Spleen (tissue), 11 donors: ENCODE results near the gene DNAH11. TPM values are rescaled to one million over a fixed set of nuclear protein-coding genes. Genes with fewer than 3 reads are reported as not detected.

Experiments
- DNase-seq: peaks from one replicate; pipeline ENCODE4 v3.0.0-alpha.2; 2020
- H3K27ac ChIP-seq, 8 donors: fragments of 200-600 bp; sonication (generic) in 7 of 8; 1 replicate in 4 of 8; 2 replicates in 4 of 8; pipeline versions ENCODE4 v1.5.0 to v1.8.0; 2016 to 2021; ENCODE audit warnings: inconsistent platforms in 4 of 8, mild to moderate bottlenecking in 4 of 8, moderate library complexity in 1 of 8
- H3K27me3 ChIP-seq, 7 donors: fragments of 200-600 bp; sonication (generic) in 6 of 7; replicated peaks in 1 of 7; 1 replicate in 4 of 7; 2 replicates in 3 of 7; pipeline versions ENCODE4 v1.5.0 to v1.8.0; 2016 to 2021; ENCODE audit warnings: inconsistent platforms in 3 of 7, mild to moderate bottlenecking in 1 of 7
- H3K36me3 ChIP-seq, 6 donors: fragments of 200-600 bp; sonication (generic) in 5 of 6; 1 replicate in 4 of 6; 2 replicates in 2 of 6; pipeline versions ENCODE4 v1.5.0 to v1.8.0; 2016 to 2021; ENCODE audit warnings: inconsistent platforms in 2 of 6
- H3K4me1 ChIP-seq, 6 donors: fragments of 200-600 bp; sonication (generic) in 5 of 6; 1 replicate in 3 of 6; 2 replicates in 3 of 6; pipeline versions ENCODE4 v1.5.0 to v1.8.0; 2016 to 2021; ENCODE audit warnings: inconsistent platforms in 3 of 6
- H3K4me3 ChIP-seq, 8 donors: fragments of 200-600 bp; sonication (generic) in 7 of 8; 1 replicate in 4 of 8; 2 replicates in 4 of 8; pipeline versions ENCODE4 v1.5.0 to v1.8.0; 2016 to 2021; ENCODE audit warnings: inconsistent platforms in 4 of 8, mild to moderate bottlenecking in 4 of 8, moderate library complexity in 2 of 8
- H3K9me3 ChIP-seq, 8 donors: fragments of 200-600 bp; sonication (generic) in 7 of 8; 1 replicate in 4 of 8; 2 replicates in 4 of 8; pipeline versions ENCODE4 v1.5.0 to v1.8.0; 2016 to 2021; ENCODE audit warnings: inconsistent platforms in 4 of 8
- POLR2A ChIP-seq, 3 donors: fragments of 450-650 bp; IDR thresholded peaks; one replicate each; pipeline ENCODE4 v1.5.1; 2017; ENCODE audit warnings: antibody characterized with exemption in 3 of 3, mild to moderate bottlenecking in 1 of 3
- POLR2AphosphoS5 ChIP-seq, 3 donors: sonication (generic); formaldehyde crosslinking; IDR thresholded peaks; one replicate each; pipeline ENCODE4 v1.5.1; 2017; ENCODE audit warnings: antibody characterized with exemption in 3 of 3
- WGBS, 5 donors: extraction: QIAGEN DNeasy Blood & Tissue Kit in 3 of 5; methylation state at CpG; one replicate each; pipeline versions ENCODE4 v1.1.5 to v1.1.7; 2013 to 2018; 5-methylcytosine and 5-hydroxymethylcytosine counted together
- intact Hi-C: fragments of 100-400 bp; cut with DNase I; formaldehyde crosslinking; loops from one replicate; pipeline ENCODE4 v1.15.0; 2023; ENCODE audit warnings: low total_unique reads
- polyA plus RNA-seq, 3 donors: library from polyadenylated mRNA; stranded (reverse); fragments of 200-250 nt; gene quantifications; one replicate each; pipeline ENCODE4 v1.2.1, GENCODE V29; 2013
- total RNA-seq, 7 donors: library from RNA; depleted of rRNA in 3 of 7; stranded (reverse); fragments of >200 nt in 3 of 7; fragmentation: NEBNext Ultra II Directional in 4 of 7; extraction: Animal tissue kit (Norgen Biotek cat#: 25700) in 4 of 7; gene quantifications; one replicate each; pipeline versions ENCODE4 v1.1.0 to v1.2.1, GENCODE V29; 2016 to 2021
- TF ChIP-seq, protein P1 (sequence below), 11 experiments: fragments of 200-600 bp in 7 of 11; fragments of 450-650 bp in 4 of 11; sonication (generic) in 4 of 11; IDR thresholded peaks in 8 of 11; conservative IDR thresholded peaks in 3 of 11; 1 replicate in 7 of 11; 2 replicates in 4 of 11; pipeline versions ENCODE4 v1.4.0 to v1.8.0; 2016 to 2021; ENCODE audit warnings: antibody characterized with exemption in 11 of 11, inconsistent platforms in 4 of 11, mild to moderate bottlenecking in 1 of 11
- donor health status: healthy with polysubstance abuse.
- donor health status: DM: no; HTN: no; CAD: no; lungs with moderate emphysema.
- donor health status: DM: no; HTN: no; CAD: no.
- donor health status: Bipolar disorder and iron deficiency.
- donor health status: healthy.
- donor health status: DM: no; HTN: no; CAD: no.
- donor health status: DM: yes; HTN: yes; CAD: no.

Gene DNAH11
- total and polyA plus RNA-seq, 10 donors = 0.28 to 2.1 (median 0.88) TPM

DNA sequence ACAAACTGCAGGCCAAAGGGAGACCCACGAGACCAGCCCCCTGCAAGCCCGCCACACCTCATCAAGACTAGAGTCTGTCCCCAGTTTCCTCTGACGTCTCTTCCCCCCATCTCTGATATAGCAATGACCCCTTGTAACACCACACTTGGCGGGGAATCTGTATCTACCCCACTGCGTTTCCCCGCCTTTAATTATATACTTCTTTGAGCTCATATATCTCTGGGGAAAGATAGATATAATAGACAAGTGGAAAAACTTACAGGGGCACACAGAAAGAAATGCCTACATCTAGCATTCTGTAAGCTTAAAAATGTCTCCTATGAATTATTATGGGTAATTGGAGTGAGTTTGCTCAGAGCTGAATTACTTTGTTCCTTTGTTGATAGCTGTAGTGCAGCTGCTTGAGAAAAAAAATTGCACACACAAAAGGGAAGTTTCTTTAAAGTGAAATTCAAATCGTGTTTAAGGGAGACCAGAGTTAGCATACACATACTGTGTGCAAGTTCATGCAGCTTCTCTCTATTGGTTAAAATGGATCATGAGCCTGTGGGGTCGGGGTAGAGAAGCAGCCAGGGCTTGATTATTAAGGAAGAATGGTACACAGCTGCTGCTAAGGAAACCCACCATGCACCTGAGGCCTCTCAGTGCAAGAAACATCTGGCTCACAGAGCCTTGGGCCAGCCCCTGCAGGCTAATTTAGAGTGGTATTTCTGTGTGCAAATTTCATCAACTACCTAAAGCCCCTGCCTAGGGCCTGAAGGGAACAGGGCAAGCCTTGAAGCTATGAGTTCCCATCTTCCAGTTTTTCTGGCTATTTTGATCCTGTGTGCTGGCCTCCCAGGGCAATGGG is 370.3 kb downstream of the DNAH11 start:
- Histone ChIP-seq H3K9me3 (no peaks in the 10 kb centered on the region), H3K27me3 (no peaks in the 10 kb centered on the region), H3K36me3 (peaks cover 0 to 65% (median 2%) of the 10 kb centered on the region in 6 donors), H3K4me1 (peaks cover 0 to 22% (median 0%) of the 10 kb centered on the region in 6 donors), H3K27ac (peak overlapping the region in 1 of 8 donors; percentile 31), H3K4me3 (no peak overlapping the region)
- WGBS, 5 donors = 59 to 74% (median 64%) methylated on average over 8 of the region's 8 CpGs
- TF ChIP-seq POLR2AphosphoS5 (IDR thresholded peaks at IDR 0.05) (no peak), POLR2A (IDR thresholded peaks at IDR 0.05) (no peak)
- TF ChIP-seq, protein P1, sequence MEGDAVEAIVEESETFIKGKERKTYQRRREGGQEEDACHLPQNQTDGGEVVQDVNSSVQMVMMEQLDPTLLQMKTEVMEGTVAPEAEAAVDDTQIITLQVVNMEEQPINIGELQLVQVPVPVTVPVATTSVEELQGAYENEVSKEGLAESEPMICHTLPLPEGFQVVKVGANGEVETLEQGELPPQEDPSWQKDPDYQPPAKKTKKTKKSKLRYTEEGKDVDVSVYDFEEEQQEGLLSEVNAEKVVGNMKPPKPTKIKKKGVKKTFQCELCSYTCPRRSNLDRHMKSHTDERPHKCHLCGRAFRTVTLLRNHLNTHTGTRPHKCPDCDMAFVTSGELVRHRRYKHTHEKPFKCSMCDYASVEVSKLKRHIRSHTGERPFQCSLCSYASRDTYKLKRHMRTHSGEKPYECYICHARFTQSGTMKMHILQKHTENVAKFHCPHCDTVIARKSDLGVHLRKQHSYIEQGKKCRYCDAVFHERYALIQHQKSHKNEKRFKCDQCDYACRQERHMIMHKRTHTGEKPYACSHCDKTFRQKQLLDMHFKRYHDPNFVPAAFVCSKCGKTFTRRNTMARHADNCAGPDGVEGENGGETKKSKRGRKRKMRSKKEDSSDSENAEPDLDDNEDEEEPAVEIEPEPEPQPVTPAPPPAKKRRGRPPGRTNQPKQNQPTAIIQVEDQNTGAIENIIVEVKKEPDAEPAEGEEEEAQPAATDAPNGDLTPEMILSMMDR (IDR thresholded peaks at IDR 0.05 in 8 of 11, conservative IDR thresholded peaks at IDR 0.05 in 3 of 11) = no peak
- intact Hi-C loops = no loop called here
- no peak for DNase-seq

DNA sequence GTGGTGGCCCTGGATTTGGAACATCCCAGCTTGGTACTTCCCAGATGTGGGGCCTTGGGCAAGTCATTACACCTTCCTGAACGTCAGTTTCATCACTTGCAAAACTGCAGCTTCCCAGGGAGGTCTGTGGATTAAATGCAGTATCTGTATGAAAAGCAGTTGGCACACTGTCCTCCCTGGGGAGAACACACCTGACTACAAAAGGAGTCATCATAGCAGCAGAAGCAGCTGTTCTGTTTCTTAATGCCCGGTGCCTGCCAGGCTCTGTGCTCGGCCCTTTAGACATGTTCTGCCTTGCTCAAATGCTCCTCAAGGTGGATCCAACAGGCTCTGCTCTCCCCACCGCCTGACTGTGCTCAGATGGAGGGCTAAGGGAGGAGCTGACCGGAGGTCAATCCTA is 371.8 kb downstream of the DNAH11 start:
- H3K36me3 ChIP-seq = peaks cover 0 to 51% (median 0%) of the 10 kb centered on the region in 6 donors
- DNase-seq = no peak
- no peak overlapping the region for H3K4me3 ChIP-seq
- no peaks in the 10 kb centered on the region for H3K9me3 ChIP-seq
- H3K27me3 ChIP-seq = no peaks in the 10 kb centered on the region
- H3K27ac ChIP-seq = no peak overlapping the region
- TF ChIP-seq POLR2AphosphoS5 (IDR thresholded peaks at IDR 0.05) = no peak
- TF ChIP-seq POLR2A (IDR thresholded peaks at IDR 0.05) = no peak
- TF ChIP-seq, protein P1 (IDR thresholded peaks at IDR 0.05 in 8 of 11, conservative IDR thresholded peaks at IDR 0.05 in 3 of 11) = no peak
- intact Hi-C loops = no loop called here
- WGBS, 5 donors = 77 to 88% (median 80%) methylated on average over 5 of the region's 5 CpGs
- H3K4me1 ChIP-seq = peaks cover 0 to 29% (median under 1%) of the 10 kb centered on the region in 6 donors

DNA sequence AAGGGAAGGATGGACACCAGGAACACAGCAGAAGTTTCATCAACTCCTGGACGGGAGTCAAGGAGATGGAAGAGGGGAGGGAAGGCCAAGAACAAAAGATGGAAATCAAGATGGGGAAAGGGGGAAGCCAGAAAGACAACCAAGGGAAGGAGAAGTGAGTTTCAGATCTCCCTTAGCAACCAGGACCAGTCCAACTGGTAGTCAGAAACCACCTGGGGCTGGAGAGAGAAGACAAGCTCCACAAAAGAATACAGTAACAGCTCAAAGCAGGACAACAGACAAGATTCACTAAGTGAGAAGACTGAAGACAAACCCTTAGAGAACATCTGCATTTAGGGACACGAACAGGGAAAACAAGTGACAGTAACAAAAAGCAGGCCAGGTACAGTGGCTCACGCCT is 372.3 kb downstream of the DNAH11 start:
- H3K4me3 ChIP-seq = no peak overlapping the region
- peaks cover 0 to 34% (median 2%) of the 10 kb centered on the region in 6 donors for H3K4me1 ChIP-seq
- no peak overlapping the region for H3K27ac ChIP-seq

DNA sequence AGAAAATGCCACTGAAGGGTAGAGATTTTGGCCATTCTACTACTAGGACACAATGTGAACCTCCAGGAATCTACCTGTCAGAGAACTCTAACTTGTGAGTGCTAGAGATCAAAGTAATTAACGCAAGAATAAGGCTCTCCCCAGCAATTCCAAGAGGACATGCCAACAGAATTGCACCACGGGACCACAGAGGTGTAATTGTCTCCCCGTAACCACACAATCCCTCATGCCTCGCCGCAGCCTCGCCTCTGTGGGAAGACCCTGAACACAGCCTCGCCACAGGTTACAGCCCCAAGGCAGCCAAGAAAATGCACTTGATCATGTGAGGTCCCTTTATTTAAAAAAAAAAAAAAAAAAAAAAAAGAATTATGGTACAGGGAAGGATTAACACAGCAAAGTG is 373.3 kb downstream of the DNAH11 start:
- H3K4me1 ChIP-seq = peaks cover 0 to 43% (median 2%) of the 10 kb centered on the region in 6 donors
- TF ChIP-seq POLR2A (IDR thresholded peaks at IDR 0.05) (no peak), POLR2AphosphoS5 (IDR thresholded peaks at IDR 0.05) (no peak)
- TF ChIP-seq, protein P1 (IDR thresholded peaks at IDR 0.05 in 8 of 11, conservative IDR thresholded peaks at IDR 0.05 in 3 of 11) = no peak
- H3K36me3 ChIP-seq = peaks cover 0 to 42% (median 0%) of the 10 kb centered on the region in 6 donors
- 88 to 97% (median 91%) methylated on average over 7 of the region's 7 CpGs for WGBS, 5 donors
- no peaks in the 10 kb centered on the region for H3K27me3 ChIP-seq
- H3K4me3 ChIP-seq = no peak overlapping the region
- no peaks in the 10 kb centered on the region for H3K9me3 ChIP-seq
- intact Hi-C loops = no loop called here
- no peak for DNase-seq
- H3K27ac ChIP-seq = no peak overlapping the region

More for the DNA sequence above, 372.3 kb downstream of the DNAH11 start:
- DNase-seq = no peak
- Histone ChIP-seq H3K36me3 (peaks cover 0 to 46% (median 0%) of the 10 kb centered on the region in 6 donors), H3K27me3 (no peaks in the 10 kb centered on the region), H3K9me3 (no peaks in the 10 kb centered on the region)
- intact Hi-C loops = no loop called here
- TF ChIP-seq POLR2AphosphoS5 (IDR thresholded peaks at IDR 0.05) (no peak), POLR2A (IDR thresholded peaks at IDR 0.05) (no peak)
- TF ChIP-seq, protein P1 (IDR thresholded peaks at IDR 0.05 in 8 of 11, conservative IDR thresholded peaks at IDR 0.05 in 3 of 11) = no peak
- 81 to 94% (median 84%) methylated on average over 3 of the region's 3 CpGs for WGBS, 5 donors
